Measurements from ENCODE around the gene NPC1L1. TPM values are rescaled to one million over a fixed set of nuclear protein-coding genes. Genes with fewer than 3 reads are reported as not detected.

The NPC1L1 gene
- total and polyA plus RNA-seq, 2 of the 13 experiments (the other 11 are each of a cell fraction or from before 2014, with no cell fraction given): 4.8 to 14.5 TPM

DNA sequence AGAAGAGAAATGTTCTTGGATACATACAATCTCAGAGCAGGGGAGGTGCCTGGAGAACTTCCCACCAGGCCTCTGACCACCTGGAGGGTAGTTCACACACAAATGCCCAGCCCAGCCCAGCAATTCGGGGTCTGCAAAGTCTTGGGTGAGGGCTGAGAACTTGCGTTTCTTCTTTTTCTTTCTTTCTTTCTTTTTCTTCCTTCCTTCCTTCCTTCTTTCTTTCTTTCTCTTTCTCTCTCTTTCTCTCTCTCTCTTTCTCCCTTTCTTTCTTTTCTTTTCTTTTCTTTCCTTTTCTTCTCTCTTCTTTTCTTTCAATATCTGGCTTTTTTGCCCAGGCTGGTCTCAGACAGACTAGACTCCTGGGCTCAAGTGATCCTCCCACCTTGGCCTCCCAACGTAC lies 22.4 kb downstream of the NPC1L1 start (continued):
- TF ChIP-seq, protein P1, sequence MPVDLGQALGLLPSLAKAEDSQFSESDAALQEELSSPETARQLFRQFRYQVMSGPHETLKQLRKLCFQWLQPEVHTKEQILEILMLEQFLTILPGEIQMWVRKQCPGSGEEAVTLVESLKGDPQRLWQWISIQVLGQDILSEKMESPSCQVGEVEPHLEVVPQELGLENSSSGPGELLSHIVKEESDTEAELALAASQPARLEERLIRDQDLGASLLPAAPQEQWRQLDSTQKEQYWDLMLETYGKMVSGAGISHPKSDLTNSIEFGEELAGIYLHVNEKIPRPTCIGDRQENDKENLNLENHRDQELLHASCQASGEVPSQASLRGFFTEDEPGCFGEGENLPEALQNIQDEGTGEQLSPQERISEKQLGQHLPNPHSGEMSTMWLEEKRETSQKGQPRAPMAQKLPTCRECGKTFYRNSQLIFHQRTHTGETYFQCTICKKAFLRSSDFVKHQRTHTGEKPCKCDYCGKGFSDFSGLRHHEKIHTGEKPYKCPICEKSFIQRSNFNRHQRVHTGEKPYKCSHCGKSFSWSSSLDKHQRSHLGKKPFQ (CRISPR knock-in tag; IDR thresholded peaks at IDR 0.05; ENCODE audit: insufficient replicate concordance): no peak
- TF ChIP-seq DRAP1 (CRISPR knock-in tag; IDR thresholded peaks at IDR 0.05) (no peak), ATF1 (CRISPR knock-in tag; IDR thresholded peaks at IDR 0.05) (no peak), NFE2L1 (CRISPR knock-in tag; IDR thresholded peaks at IDR 0.05; ENCODE audit: borderline replicate concordance) (no peak), PHF8 (CRISPR knock-in tag; IDR thresholded peaks at IDR 0.05) (no peak), ZNF615 (CRISPR knock-in tag; IDR thresholded peaks at IDR 0.05; ENCODE audit: borderline replicate concordance) (no peak), PITX1 (CRISPR knock-in tag; IDR thresholded peaks at IDR 0.05) (no peak)

GRCh38 chr7:44517175-44517574 lies 24.0 kb downstream of the NPC1L1 start:
- Histone ChIP-seq H4K20me1 (ENCODE audit: insufficient read depth, low read length) (no peaks in the 10 kb centered on the region), H3K27me3 (ENCODE audit: control insufficient read depth in 1 of 2, insufficient read depth in 2 of 2, low read length in 2 of 2) (no peaks in the 10 kb centered on the region), H3K4me1 (ENCODE audit: insufficient read depth, low read length) (no peaks in the 10 kb centered on the region), H3K9ac (ENCODE audit: insufficient read depth, low read depth, low read length) (no peak overlapping the region), H3K79me2 (ENCODE audit: insufficient read depth, low read length) (no peaks in the 10 kb centered on the region), H2AFZ (ENCODE audit: low read length) (no peak overlapping the region), H3K4me3 (replicated peaks in 1 of 3; ENCODE audit: insufficient read depth in 1 of 3, low read depth in 2 of 3, low read length in 3 of 3) (no peak overlapping the region), H3K36me3 (replicated peaks in 1 of 2; ENCODE audit: control insufficient read depth in 1 of 2, insufficient read depth in 2 of 2, low read length in 2 of 2) (peaks cover 19 to 56% of the 10 kb centered on the region in 2 experiments), H3K4me2 (ENCODE audit: low read depth, low read length) (no peak overlapping the region), H3K9me3 (ENCODE audit: low read length) (no peaks in the 10 kb centered on the region), H3K27ac (ENCODE audit: extremely low read length, insufficient read depth, low read length) (no peak overlapping the region)
- no peak for TF ChIP-seq ZNF432 (CRISPR knock-in tag; IDR thresholded peaks at IDR 0.05; ENCODE audit: borderline replicate concordance)
- TF ChIP-seq RBM22 (optimal IDR thresholded peaks at IDR 0.05; ENCODE audit: low read length): peak; percentile 21
- TF ChIP-seq, protein P2, sequence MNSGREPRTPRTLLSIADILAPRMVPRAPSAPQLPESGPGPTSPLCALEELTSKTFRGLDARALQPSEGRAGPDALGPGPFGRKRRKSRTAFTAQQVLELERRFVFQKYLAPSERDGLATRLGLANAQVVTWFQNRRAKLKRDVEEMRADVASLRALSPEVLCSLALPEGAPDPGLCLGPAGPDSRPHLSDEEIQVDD (CRISPR knock-in tag; IDR thresholded peaks at IDR 0.05; ENCODE audit: borderline replicate concordance): no peak
- in situ Hi-C loops (cut with HindIII; ENCODE audit: extremely low pct_ligation_motif_present, low pct_unique_long_range_greater_than_20kb) (no loop called here), intact Hi-C loops (cut with micrococcal nuclease; ENCODE audit: unreplicated experiment) (no loop called here)
- no TSS peak for BruUV-seq (replicated peaks)
- ATAC-seq (no peak; the same call in 2 of the 3 replicates), DNase-seq (ENCODE audit: low spot score) (no peak), FAIRE-seq (no peak)
- ChIA-PET POLR2A (no interaction called here), CTCF (ENCODE audit: low intra/inter-chr PET ratio, low total read pairs) (no interaction called here)
- 100% methylated on average over 3 of the region's 8 CpGs for WGBS (ENCODE audit: low lambda C conversion rate)

Measured in HepG2 (cell line).